Transverse colon (tissue), 4 donors: ENCODE results near the gene TAF5.

Experiments used
- CTCF ChIP-seq, 5 experiments: fragments of 200-600 bp in 3 of 5; fragments of 450-650 bp in 2 of 5; sonication (generic) in 3 of 5; IDR thresholded peaks; 1 replicate in 2 of 5; 2 replicates in 3 of 5; pipeline ENCODE4 v1.5.1; 2016 to 2017; ENCODE audit warnings: antibody characterized with exemption in 5 of 5, inconsistent platforms in 3 of 5, mild to moderate bottlenecking in 2 of 5, moderate library complexity in 1 of 5
- EP300 ChIP-seq: sonication (generic); formaldehyde crosslinking; IDR thresholded peaks from one replicate; pipeline ENCODE4 v1.6.1; 2017; ENCODE audit warnings: antibody characterized with exemption, low read depth
- POLR2A ChIP-seq: fragments of 450-650 bp; IDR thresholded peaks from one replicate; pipeline ENCODE4 v1.6.1; 2016; ENCODE audit warnings: antibody characterized with exemption, mild to moderate bottlenecking, moderate library complexity
- POLR2AphosphoS5 ChIP-seq, 3 donors: sonication (generic); formaldehyde crosslinking; IDR thresholded peaks; one replicate each; pipeline ENCODE4 v1.6.1; 2016; ENCODE audit warnings: antibody characterized with exemption in 3 of 3

DNA sequence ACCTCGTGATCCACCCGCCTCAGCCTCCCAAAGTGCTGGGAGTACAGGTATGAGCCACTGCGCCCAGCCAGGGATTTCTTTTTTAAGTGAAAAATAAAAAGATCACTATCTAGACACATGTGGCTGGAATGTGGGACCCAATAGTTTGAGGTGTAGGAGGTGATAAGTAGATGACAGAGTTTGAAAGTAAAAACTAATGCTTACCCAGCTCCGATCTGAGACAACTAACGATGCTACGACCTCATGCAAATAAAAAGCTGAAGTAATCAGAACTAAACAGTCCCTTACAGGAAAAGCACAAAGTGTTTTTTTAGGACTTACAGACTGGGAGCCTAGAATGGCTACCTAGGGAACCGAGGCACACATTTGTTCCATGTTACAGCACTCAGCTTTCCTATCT, 39.9 kb upstream of the TAF5 start:
- TF ChIP-seq CTCF (IDR thresholded peaks at IDR 0.05) (no peak), POLR2AphosphoS5 (IDR thresholded peaks at IDR 0.05) (no peak), POLR2A (no peak), EP300 (no peak)
